OCI-LY3 (cell line): ENCODE results near the gene ZFP1.

Experiments used
- CTCF ChIP-seq: fragments of 200-600, 300-600 bp; sonication (generic); IDR thresholded peaks from 2 replicates; pipeline ENCODE4 v1.5.1; 2014; ENCODE audit warnings: antibody characterized with exemption, low read length, low read depth
- EZH2phosphoT487 ChIP-seq: fragments of 200-600 bp; shearing (Covaris generic); IDR thresholded peaks from 2 replicates; pipeline ENCODE4 v1.6.1; 2018; ENCODE audit warnings: antibody characterized with exemption, mixed run types, low read depth

- TF ChIP-seq CTCF = no peak
- TF ChIP-seq EZH2phosphoT487 = no peak
Measured at GRCh38 chr16:75121949-75122568, 26.3 kb upstream of the ZFP1 start.
